Left lung (tissue), 10 donors: ENCODE measurements around the gene TIMELESS. TPM values are rescaled to one million over a fixed set of nuclear protein-coding genes. Genes with fewer than 3 reads are reported as not detected.
"Not testable (repeated sequence)": the region's sequence is repeated elsewhere in the genome, so short reads cannot be mapped to it uniquely, and the experiment has no call there.

ENCODE experiments used
- ATAC-seq: fragments of 200-7000 bp; cut with Tn5 transposase; one replicate; pipeline ENCODE4 v1.9.1; 2020; ENCODE audit warnings: moderate library complexity
- DNase-seq, 4 donors: peaks; one replicate each; pipeline ENCODE4 v3.0.0-alpha.2; 2013 to 2020
- H3K27ac ChIP-seq, 2 donors: fragments of 200-600 bp; sonication (generic) in 1 of 2; one replicate each; pipeline versions ENCODE4 v1.5.0 to v1.8.0; 2020 to 2021
- H3K27me3 ChIP-seq, 2 donors: fragments of 200-600 bp; sonication (generic) in 1 of 2; one replicate each; pipeline versions ENCODE4 v1.5.0 to v1.8.0; 2020 to 2021
- H3K36me3 ChIP-seq, 2 donors: fragments of 200-600 bp; sonication (generic) in 1 of 2; one replicate each; pipeline versions ENCODE4 v1.5.0 to v1.8.0; 2020 to 2021
- H3K4me1 ChIP-seq, 2 donors: fragments of 200-600 bp; one replicate each; pipeline ENCODE4 v1.8.0; 2021
- H3K4me3 ChIP-seq, 2 donors: fragments of 200-600 bp; sonication (generic) in 1 of 2; one replicate each; pipeline versions ENCODE4 v1.5.0 to v1.8.0; 2020 to 2021; ENCODE audit warnings: mild to moderate bottlenecking in 1 of 2
- H3K9me3 ChIP-seq, 2 donors: fragments of 200-600 bp; sonication (generic) in 1 of 2; one replicate each; pipeline versions ENCODE4 v1.5.0 to v1.8.0; 2020 to 2021
- intact Hi-C, 2 donors: fragments of 100-400 bp; cut with DNase I; formaldehyde crosslinking; loops; one replicate each; pipeline versions ENCODE4 v1.11.2 to v1.14.2; 2022
- polyA plus RNA-seq, 6 donors: library from polyadenylated mRNA; unstranded; fragments of 120-200 nt; gene quantifications; one replicate each; pipeline ENCODE4 v1.2.1, GENCODE V29; 2013; ENCODE audit not compliant: insufficient read length in 6 of 6
- total RNA-seq, 2 donors: library from RNA; stranded (reverse); fragmentation: NEBNext Ultra II Directional; extraction: Animal tissue kit (Norgen Biotek cat#: 25700); gene quantifications; one replicate each; pipeline ENCODE4 v1.2.1, GENCODE V29; 2021
- TF ChIP-seq, protein P1 (sequence below), 2 donors: fragments of 200-600 bp; sonication (generic) in 1 of 2; IDR thresholded peaks; one replicate each; pipeline versions ENCODE4 v1.5.0 to v1.8.0; 2021; ENCODE audit warnings: antibody characterized with exemption in 2 of 2
- donor health status: DM: no; HTN: yes; CAD: no.
- donor health status: DM: no; HTN: no; CAD: no.

Gene TIMELESS
- total and polyA plus RNA-seq, 8 donors, result 15.0 to 38.0 (median 30.5) TPM

DNA sequence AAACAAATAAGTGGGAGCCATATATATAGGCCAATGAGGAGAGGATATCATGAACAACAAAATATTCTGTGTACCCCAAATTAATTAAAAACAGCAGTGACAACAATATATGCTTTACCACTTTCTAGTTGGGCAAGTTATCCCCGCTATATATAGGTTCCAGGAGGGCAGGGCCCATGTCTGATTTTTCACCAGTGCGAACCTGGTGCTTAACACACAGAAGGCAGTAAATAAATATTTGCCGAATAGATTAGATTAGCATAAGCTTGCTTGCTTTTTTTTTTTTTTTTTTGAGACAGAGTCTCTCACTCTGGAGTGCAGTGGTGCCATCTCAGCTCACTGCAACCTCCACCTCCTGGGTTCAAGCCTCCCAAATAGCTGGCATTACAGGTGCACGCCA, 8.6 kb upstream of the TIMELESS start:
- no peaks in the 10 kb centered on the region for H3K4me1 ChIP-seq
- intact Hi-C loops, result no loop called here
- H3K9me3 ChIP-seq, result no peaks in the 10 kb centered on the region
- DNase-seq, result no peak
- H3K27me3 ChIP-seq, result no peaks in the 10 kb centered on the region
- no peaks in the 10 kb centered on the region for H3K36me3 ChIP-seq
- no peak overlapping the region for H3K27ac ChIP-seq
- no peak overlapping the region for H3K4me3 ChIP-seq
- ATAC-seq, result no peak
- TF ChIP-seq, protein P1, sequence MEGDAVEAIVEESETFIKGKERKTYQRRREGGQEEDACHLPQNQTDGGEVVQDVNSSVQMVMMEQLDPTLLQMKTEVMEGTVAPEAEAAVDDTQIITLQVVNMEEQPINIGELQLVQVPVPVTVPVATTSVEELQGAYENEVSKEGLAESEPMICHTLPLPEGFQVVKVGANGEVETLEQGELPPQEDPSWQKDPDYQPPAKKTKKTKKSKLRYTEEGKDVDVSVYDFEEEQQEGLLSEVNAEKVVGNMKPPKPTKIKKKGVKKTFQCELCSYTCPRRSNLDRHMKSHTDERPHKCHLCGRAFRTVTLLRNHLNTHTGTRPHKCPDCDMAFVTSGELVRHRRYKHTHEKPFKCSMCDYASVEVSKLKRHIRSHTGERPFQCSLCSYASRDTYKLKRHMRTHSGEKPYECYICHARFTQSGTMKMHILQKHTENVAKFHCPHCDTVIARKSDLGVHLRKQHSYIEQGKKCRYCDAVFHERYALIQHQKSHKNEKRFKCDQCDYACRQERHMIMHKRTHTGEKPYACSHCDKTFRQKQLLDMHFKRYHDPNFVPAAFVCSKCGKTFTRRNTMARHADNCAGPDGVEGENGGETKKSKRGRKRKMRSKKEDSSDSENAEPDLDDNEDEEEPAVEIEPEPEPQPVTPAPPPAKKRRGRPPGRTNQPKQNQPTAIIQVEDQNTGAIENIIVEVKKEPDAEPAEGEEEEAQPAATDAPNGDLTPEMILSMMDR (IDR thresholded peaks at IDR 0.05), result no peak

DNA sequence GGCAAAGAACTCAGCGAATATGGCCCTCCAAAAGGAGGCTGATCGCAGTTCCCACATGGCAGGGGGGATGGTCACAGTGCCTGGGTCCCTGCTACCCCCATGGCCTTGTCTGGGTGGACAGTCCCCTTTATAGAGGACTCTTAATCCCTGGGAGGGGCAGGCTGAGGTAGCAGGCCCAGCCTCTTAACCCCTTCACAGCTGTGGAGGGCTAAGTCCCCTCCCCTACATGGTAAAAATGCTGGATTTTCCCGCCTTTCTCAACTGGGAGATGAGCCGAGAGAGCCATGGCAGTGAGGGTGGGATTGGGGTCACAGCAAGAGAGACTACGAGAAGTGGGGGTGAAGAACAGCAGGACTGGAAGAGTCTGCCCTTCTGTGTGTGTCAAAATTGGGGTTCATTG, 5.3 kb upstream of the TIMELESS start, which contains the start of gene MIP:
TSS of gene MIP (minus strand) at position 101 of the 400 bp plus-strand sequence. CDS start at position 57, 44 bp downstream.
- ATAC-seq, result no peak
- Histone ChIP-seq H3K4me3 (no peak within 1 kb of the TSS), H3K4me1 (peaks cover 0 to 7% of the 10 kb centered on the region in 2 donors), H3K36me3 (no peaks in the 10 kb centered on the region), H3K27ac (no peak within 1 kb of the TSS), H3K27me3 (no peaks in the 10 kb centered on the region), H3K9me3 (no peaks in the 10 kb centered on the region)
- intact Hi-C loops, result no loop called here
- TF ChIP-seq, protein P1 (IDR thresholded peaks at IDR 0.05), result no peak
- DNase-seq, result no peak

DNA sequence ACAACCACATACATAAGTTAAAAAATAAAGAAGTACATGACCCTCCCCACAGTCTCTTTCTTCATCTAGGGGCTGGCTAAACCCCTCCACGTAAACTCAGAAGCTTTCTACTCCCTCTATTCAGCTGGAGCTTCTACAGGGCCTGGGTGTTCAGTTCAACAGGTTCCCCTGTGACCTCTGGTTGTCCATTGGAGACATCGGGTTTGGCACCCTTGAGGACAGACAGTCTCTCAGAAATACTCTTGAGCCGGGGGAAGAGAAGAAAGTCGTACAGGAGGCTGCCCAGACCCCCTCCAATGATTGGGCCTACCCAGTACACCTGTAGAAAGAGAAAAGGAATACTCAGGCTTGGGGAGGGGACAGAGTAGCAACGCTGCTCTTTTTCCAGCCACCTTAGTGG, 1.9 kb upstream of the TIMELESS start:
- Histone ChIP-seq H3K27ac (no peak overlapping the region), H3K27me3 (no peaks in the 10 kb centered on the region), H3K9me3 (no peaks in the 10 kb centered on the region), H3K4me3 (no peak overlapping the region), H3K36me3 (no peaks in the 10 kb centered on the region), H3K4me1 (peaks cover 0 to 15% of the 10 kb centered on the region in 2 donors)
- intact Hi-C loops, result no loop called here
- no peak for DNase-seq
- no peak for ATAC-seq
- TF ChIP-seq, protein P1 (IDR thresholded peaks at IDR 0.05), result no peak

DNA sequence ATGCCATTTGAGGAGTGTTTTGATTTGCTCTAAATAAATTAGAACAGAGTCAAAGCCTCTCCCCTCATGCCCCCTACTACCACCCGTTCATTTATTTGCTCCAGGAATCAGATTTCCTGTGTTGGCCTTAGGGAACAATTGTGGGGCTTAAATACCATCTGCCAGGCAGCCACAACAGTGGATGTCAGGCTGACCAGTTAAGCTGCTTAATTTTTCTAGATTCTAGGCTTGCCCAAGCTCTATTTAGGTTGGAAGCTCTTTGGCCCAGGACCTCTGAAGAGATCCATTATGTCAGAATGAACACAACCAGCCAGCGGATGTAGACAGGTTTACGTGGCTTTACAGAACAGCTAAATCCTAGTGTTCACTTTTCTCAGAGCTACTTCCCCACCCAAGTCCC, 1.0 kb upstream of the TIMELESS start:
- intact Hi-C loops, result no loop called here
- no peak overlapping the region for H3K4me3 ChIP-seq
- ATAC-seq (no peak), DNase-seq (no peak)
- H3K36me3 ChIP-seq, result no peaks in the 10 kb centered on the region
- no peaks in the 10 kb centered on the region for H3K27me3 ChIP-seq
- TF ChIP-seq, protein P1 (IDR thresholded peaks at IDR 0.05), result no peak
- peaks cover 0 to 15% of the 10 kb centered on the region in 2 donors for H3K4me1 ChIP-seq
- no peak overlapping the region for H3K27ac ChIP-seq
- H3K9me3 ChIP-seq, result no peaks in the 10 kb centered on the region

DNA sequence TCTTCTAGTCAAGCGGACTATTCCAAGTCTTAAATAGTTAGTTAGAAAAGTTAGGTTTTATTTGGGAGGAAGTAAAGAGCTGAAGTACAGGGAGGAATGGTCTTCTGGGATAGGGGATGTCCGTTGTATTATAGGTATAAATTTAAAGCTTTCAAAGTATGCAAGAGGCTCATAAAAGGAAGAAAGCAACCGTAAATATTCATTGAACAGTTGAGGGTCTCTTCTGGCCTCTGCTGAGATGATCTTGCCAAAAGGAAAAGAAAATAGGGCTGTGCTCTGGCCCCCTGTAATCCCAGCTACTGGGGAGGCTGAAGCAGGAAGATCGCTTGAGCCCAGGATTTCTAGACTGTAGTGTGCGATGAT, 377 bp upstream of the TIMELESS start:
- Histone ChIP-seq H3K4me3 (peak overlapping the region; percentile 65 to 95), H3K27ac (peak overlapping the region; percentile 83 to 86), H3K4me1 (peaks cover 0 to 15% of the 10 kb centered on the region in 2 donors), H3K36me3 (no peaks in the 10 kb centered on the region), H3K9me3 (no peaks in the 10 kb centered on the region), H3K27me3 (no peaks in the 10 kb centered on the region)
- TF ChIP-seq, protein P1 (IDR thresholded peaks at IDR 0.05), result no peak
- intact Hi-C loops, result no loop called here
- peak; percentile 1 for ATAC-seq
- no peak for DNase-seq

DNA sequence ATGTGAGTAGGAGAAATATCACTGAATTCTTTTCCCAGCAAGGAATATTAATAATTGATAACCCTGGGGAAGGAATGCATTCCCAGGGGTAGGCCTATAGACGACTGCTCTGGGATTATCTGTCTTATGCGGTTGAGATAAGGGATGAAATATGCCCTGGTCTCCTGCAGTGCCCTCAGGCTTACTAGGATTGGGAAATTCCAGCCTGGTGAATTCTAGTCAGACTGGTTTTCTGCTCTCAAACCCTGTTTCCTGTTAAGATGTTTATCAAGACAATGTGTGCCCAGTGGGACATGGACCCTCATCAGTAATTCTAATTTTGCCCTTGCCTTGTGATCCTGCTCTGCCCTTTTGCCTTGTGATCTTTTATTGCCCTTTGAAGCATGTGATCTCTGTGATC, 6.0 kb downstream of the TIMELESS start:
- ATAC-seq, H3K36me3 ChIP-seq, H3K4me3 ChIP-seq, H3K27ac ChIP-seq, DNase-seq, H3K9me3 ChIP-seq, intact Hi-C loops, H3K4me1 ChIP-seq, H3K27me3 ChIP-seq: not testable (repeated sequence)
